Right lobe of liver (tissue), 4 donors: ENCODE data around the gene METTL25B.

Experiments
- POLR2A ChIP-seq: fragments of 450-650 bp; IDR thresholded peaks from one replicate; pipeline ENCODE4 v1.6.1; 2017; ENCODE audit warnings: antibody characterized with exemption, mild to moderate bottlenecking
- TF ChIP-seq, protein P1 (sequence below), 4 donors: fragments of 200-600 bp in 3 of 4; fragments of 450-650 bp in 1 of 4; IDR thresholded peaks; one replicate each; pipeline versions ENCODE4 v1.5.1 to v1.8.0; 2016 to 2022; ENCODE audit warnings: antibody characterized with exemption in 4 of 4, mild to moderate bottlenecking in 2 of 4
- donor health status: DM: no; HTN: no; CAD: no.
- donor health status: DM: no; HTN: no; CAD: no.
- donor health status: DM: no; HTN: yes; CAD: no.

DNA sequence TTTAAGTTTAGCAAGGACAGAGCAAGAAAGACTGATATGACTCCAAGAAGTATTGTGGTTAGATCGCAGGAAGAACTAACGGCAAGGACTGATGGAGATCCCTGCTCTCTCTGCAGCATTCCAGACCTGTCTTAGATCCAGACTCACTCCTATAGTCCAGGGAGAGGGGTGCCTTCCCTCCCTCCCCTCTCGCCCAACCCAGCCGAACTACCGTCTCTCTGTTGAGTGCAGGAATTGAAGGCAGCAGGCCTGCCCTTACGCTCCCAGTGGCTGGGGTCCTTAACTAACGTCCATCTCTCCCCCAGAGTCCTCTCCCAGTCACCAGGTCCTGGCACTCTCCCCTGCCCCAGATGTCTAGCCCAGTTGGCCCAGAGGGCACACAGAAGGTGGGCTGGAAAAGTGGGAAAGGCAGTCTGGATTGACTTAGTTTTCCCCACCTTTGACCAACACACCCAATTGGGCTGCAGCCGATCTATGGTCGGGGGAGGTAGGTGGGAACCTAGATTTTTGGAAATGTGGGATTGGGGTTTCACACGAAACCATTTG is 24.0 kb upstream of the METTL25B start:
- TF ChIP-seq, protein P1, sequence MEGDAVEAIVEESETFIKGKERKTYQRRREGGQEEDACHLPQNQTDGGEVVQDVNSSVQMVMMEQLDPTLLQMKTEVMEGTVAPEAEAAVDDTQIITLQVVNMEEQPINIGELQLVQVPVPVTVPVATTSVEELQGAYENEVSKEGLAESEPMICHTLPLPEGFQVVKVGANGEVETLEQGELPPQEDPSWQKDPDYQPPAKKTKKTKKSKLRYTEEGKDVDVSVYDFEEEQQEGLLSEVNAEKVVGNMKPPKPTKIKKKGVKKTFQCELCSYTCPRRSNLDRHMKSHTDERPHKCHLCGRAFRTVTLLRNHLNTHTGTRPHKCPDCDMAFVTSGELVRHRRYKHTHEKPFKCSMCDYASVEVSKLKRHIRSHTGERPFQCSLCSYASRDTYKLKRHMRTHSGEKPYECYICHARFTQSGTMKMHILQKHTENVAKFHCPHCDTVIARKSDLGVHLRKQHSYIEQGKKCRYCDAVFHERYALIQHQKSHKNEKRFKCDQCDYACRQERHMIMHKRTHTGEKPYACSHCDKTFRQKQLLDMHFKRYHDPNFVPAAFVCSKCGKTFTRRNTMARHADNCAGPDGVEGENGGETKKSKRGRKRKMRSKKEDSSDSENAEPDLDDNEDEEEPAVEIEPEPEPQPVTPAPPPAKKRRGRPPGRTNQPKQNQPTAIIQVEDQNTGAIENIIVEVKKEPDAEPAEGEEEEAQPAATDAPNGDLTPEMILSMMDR (IDR thresholded peaks at IDR 0.05): no peak
- TF ChIP-seq POLR2A: no peak
